Measurements from ENCODE around the gene SH2D6.

DNA sequence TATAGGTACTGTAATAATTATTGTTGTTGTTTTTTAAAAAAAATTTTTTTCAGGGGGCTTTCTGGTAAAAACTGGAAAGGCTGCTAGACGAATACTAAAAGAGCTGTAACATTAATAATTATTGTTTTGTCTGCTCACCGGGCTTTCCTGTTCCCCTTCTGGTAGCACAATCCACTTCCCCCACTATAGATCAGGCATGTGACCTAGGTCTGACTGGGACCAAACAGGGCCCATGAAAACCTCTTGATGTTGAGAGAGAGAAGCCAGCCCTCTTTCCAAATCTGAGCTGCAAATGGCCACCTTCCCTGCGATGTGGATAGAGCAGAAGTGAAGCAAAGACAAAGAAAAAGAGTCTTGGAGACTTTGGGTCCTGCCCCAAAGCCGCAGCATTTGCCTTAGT, 23.4 kb downstream of the SH2D6 start:
- TF ChIP-seq, protein P1, sequence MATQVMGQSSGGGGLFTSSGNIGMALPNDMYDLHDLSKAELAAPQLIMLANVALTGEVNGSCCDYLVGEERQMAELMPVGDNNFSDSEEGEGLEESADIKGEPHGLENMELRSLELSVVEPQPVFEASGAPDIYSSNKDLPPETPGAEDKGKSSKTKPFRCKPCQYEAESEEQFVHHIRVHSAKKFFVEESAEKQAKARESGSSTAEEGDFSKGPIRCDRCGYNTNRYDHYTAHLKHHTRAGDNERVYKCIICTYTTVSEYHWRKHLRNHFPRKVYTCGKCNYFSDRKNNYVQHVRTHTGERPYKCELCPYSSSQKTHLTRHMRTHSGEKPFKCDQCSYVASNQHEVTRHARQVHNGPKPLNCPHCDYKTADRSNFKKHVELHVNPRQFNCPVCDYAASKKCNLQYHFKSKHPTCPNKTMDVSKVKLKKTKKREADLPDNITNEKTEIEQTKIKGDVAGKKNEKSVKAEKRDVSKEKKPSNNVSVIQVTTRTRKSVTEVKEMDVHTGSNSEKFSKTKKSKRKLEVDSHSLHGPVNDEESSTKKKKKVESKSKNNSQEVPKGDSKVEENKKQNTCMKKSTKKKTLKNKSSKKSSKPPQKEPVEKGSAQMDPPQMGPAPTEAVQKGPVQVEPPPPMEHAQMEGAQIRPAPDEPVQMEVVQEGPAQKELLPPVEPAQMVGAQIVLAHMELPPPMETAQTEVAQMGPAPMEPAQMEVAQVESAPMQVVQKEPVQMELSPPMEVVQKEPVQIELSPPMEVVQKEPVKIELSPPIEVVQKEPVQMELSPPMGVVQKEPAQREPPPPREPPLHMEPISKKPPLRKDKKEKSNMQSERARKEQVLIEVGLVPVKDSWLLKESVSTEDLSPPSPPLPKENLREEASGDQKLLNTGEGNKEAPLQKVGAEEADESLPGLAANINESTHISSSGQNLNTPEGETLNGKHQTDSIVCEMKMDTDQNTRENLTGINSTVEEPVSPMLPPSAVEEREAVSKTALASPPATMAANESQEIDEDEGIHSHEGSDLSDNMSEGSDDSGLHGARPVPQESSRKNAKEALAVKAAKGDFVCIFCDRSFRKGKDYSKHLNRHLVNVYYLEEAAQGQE (IDR thresholded peaks at IDR 0.05; ENCODE audit: insufficient read depth in 1 of 2, low read depth in 2 of 2, low read length in 2 of 2): no peak
- TF ChIP-seq POLR2AphosphoS5 (IDR thresholded peaks at IDR 0.05; ENCODE audit: low read depth, low read length) (no peak), TAF1 (IDR thresholded peaks at IDR 0.05; ENCODE audit: borderline replicate concordance, insufficient read depth, low read length) (no peak), SIN3A (IDR thresholded peaks at IDR 0.05; ENCODE audit: borderline replicate concordance, insufficient read depth, low read length) (no peak)

Measured in PFSK-1 (cell line).